ENCODE data around the gene ODAPH. TPM values are rescaled to one million over a fixed set of nuclear protein-coding genes. Genes with fewer than 3 reads are reported as not detected.

ODAPH gene
- total and polyA plus RNA-seq, 2 of the 4 experiments (the other 2 are of a cell fraction) = not detected

DNA sequence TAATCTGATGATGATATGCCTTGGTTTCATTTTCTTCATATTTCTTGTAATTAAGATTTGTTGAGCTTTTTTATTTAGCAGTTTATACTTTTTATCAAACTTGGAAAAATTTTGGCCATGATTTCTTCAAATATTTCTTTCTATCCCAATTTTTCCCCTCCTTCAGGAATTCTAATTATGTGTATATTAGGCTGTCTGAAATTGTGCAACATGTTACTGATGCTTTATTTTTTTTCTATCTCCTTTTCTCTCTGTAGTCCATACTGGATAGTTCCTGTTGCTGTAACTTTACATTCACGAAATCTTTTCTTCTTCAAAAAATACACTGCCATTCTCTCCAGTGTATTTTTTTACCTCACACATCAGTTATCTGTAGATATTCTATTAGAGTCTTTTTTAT lies 30.8 kb upstream of the ODAPH start:
- intact Hi-C loops (cut with micrococcal nuclease) = loop anchor here (1.0 kb wide), 1 partner anchor 21 kb away; no protein-coding TSS in a partner anchor
- Histone ChIP-seq H3K4me2 (ENCODE audit: low read depth, low read length) (peak overlapping the region; percentile 67; the same call in 1 of the 2 replicates), H3K4me3 (ENCODE audit: insufficient read depth, low read depth, low read length) (no peak overlapping the region), H3K9ac (ENCODE audit: low read depth, low read length) (peak overlapping the region; percentile 44; the same call in 1 of the 2 replicates), H3K27me3 (ENCODE audit: control insufficient read depth, insufficient read depth, low read length) (no peaks in the 10 kb centered on the region), H2BK120ac (ENCODE audit: low read depth, low read length) (no peak overlapping the region), H3K56ac (ENCODE audit: extremely low read depth, insufficient read depth, low read length) (no peak overlapping the region), H2AK5ac (ENCODE audit: low read depth, low read length) (no peak overlapping the region), H2BK15ac (ENCODE audit: low read depth, low read length) (no peak overlapping the region), H3K27ac (ENCODE audit: insufficient read depth, low read length) (peak overlapping the region; percentile 86; the same call in 1 of the 2 replicates), H4K5ac (ENCODE audit: low read depth, low read length) (peak overlapping the region; percentile 63; the same call in 1 of the 2 replicates), H2BK20ac (ENCODE audit: low read depth, low read length) (no peak overlapping the region), H3K4me1 (ENCODE audit: control insufficient read depth, insufficient read depth, low read length) (peaks cover 3% of the 10 kb centered on the region), H2BK5ac (ENCODE audit: low read depth, low read length, poor library complexity, severe bottlenecking) (no peak overlapping the region), H2AK9ac (replicated peaks; ENCODE audit: low read depth, low read length, poor library complexity) (no peak overlapping the region), H4K8ac (ENCODE audit: low read depth in 2 of 2, low read length in 2 of 2) (no peak overlapping the region), H3K23ac (ENCODE audit: low read depth, low read length) (no peak overlapping the region), H2AFZ (replicated peaks; ENCODE audit: low read length, poor library complexity) (no peak overlapping the region), H3K9me1 (ENCODE audit: insufficient read depth, low read length) (no peaks in the 10 kb centered on the region), H3K14ac (replicated peaks; ENCODE audit: low read depth, low read length) (no peak overlapping the region), H3K36me3 (ENCODE audit: control insufficient read depth, insufficient read depth, low read length) (peaks cover 15% of the 10 kb centered on the region), H4K91ac (ENCODE audit: insufficient read depth, low read depth, low read length) (no peak overlapping the region), H3K9me3 (ENCODE audit: control insufficient read depth, insufficient read depth, low read length) (no peaks in the 10 kb centered on the region), H3K4ac (ENCODE audit: low read depth, low read length) (no peak overlapping the region), H3K79me1 (ENCODE audit: low read depth in 1 of 2, low read length in 2 of 2) (peaks cover 6% of the 10 kb centered on the region in 2 experiments; a peak in 2 of 4 replicates), H4K20me1 (ENCODE audit: insufficient read depth, low read length) (no peaks in the 10 kb centered on the region), H3K18ac (ENCODE audit: low read depth, low read length) (no peak overlapping the region)
- CTCF ChIA-PET = no interaction called here
- BruUV-seq (replicated peaks) = no TSS peak
- in situ Hi-C loops (cut with MboI; ENCODE audit: low sequenced_read_pairs) = no loop called here
- dilution Hi-C loops (cut with HindIII; ENCODE audit: low sequenced_read_pairs, unreplicated experiment) = no loop called here
- TF ChIP-seq NFE2L2 (IDR thresholded peaks at IDR 0.05; ENCODE audit: low read depth, low read length) = no peak
- peak; percentile 57 for TF ChIP-seq CEBPB (IDR thresholded peaks at IDR 0.05; ENCODE audit: low read depth, low read length)
- ATAC-seq (ENCODE audit: low read depth) (peak; percentile 78), DNase-seq (no peak)
- no CpG with 5 or more reads among the region's 1 CpG for WGBS, 2 experiments (ENCODE audit: extremely low coverage in 2 of 2, insufficient read length in 1 of 2)
- POLR2A ChIA-PET (ENCODE audit: unreplicated experiment) = no interaction called here
